GM12892 (cell line): ENCODE measurements around the gene HTRA2. TPM values are rescaled to one million over a fixed set of nuclear protein-coding genes. Genes with fewer than 3 reads are reported as not detected.
"Not testable (repeated sequence)": the region's sequence is repeated elsewhere in the genome, so short reads cannot be mapped to it uniquely, and the experiment has no call there.

ENCODE experiments used
- DNase-seq: peaks from one replicate; pipeline ENCODE4 v3.0.0; 2011; ENCODE audit not compliant: insufficient read length
- FAIRE-seq: peaks from 2 replicates; lab custom pipeline; 2011; peaks lifted over from hg19 to GRCh38; lab: Jason Lieb, UNC
- POLR2A ChIP-seq: IDR thresholded peaks from 2 replicates; pipeline ENCODE4 v1.6.1; 2011; ENCODE audit warnings: low read depth, low read length, control low read depth
- POLR2AphosphoS5 ChIP-seq: IDR thresholded peaks from 2 replicates; pipeline ENCODE4 v1.6.1; 2011; ENCODE audit warnings: low read depth, low read length, control low read depth
- TAF1 ChIP-seq: IDR thresholded peaks from 2 replicates; pipeline ENCODE4 v1.6.1; 2011; ENCODE audit warnings: low read depth, mild to moderate bottlenecking, control low read depth, low read length, borderline replicate concordance
- polyA plus RNA-seq: library from polyadenylated mRNA; unstranded; fragments of >200 nt; gene quantifications from one replicate; pipeline ENCODE4 v1.2.1, GENCODE V29; 2012; ENCODE audit warnings: missing spikeins, inconsistent platforms; ENCODE audit not compliant: missing spikeins

HTRA2 gene
- 56.6 TPM for polyA plus RNA-seq

GRCh38 chr2:74529357-74530238, at the start of gene HTRA2, which contains the start of gene AUP1:
Gene HTRA2 (plus strand): TSS chr2:74529933. CDS start chr2:74530007, 74 bp downstream.
Gene AUP1 (minus strand): TSS chr2:74529706. CDS start chr2:74529629, 77 bp downstream.
- FAIRE-seq, result peak; percentile 93
- TF ChIP-seq TAF1 (peak; percentile 95), POLR2A (peak; percentile 91), POLR2AphosphoS5 (peak; percentile 75; the same call in 1 of the 2 replicates)
- DNase-seq, result peak; percentile 99

GRCh38 chr2:74481431-74481830, 48.3 kb upstream of the HTRA2 start:
- FAIRE-seq (no peak), DNase-seq (no peak)
- TF ChIP-seq TAF1, result no peak
- TF ChIP-seq POLR2AphosphoS5, result no peak
- TF ChIP-seq POLR2A, result no peak

GRCh38 chr2:74481961-74482800, 47.6 kb upstream of the HTRA2 start:
- FAIRE-seq (peak; percentile 9), DNase-seq (peak; percentile 52)
- 0 out of 2 replicates have a peak, but pooled peaks have one; percentile 7 for TF ChIP-seq POLR2AphosphoS5
- TF ChIP-seq TAF1, result peak; percentile 15; the same call in 1 of the 2 replicates
- no peak for TF ChIP-seq POLR2A

GRCh38 chr2:74482801-74483674, 46.7 kb upstream of the HTRA2 start, which contains the start of the genes CCDC142 and TTC31:
Gene CCDC142 (minus strand): TSS chr2:74482998. CDS start chr2:74482837, 161 bp downstream.
Gene TTC31 (plus strand): TSS chr2:74483081. CDS start chr2:74483096, 15 bp downstream.
- DNase-seq (peak; percentile 91), FAIRE-seq (peak; percentile 95)
- TF ChIP-seq POLR2A, result peak; percentile 71
- TF ChIP-seq TAF1, result peak; percentile 64; the same call in 1 of the 2 replicates
- no peak; the same call in none of the 2 replicates for TF ChIP-seq POLR2AphosphoS5

- FAIRE-seq, DNase-seq: not testable (repeated sequence)
These were observed 46.0 kb upstream of the HTRA2 start for GRCh38 chr2:74483675-74484164.

GRCh38 chr2:74486141-74486540, 43.6 kb upstream of the HTRA2 start:
- DNase-seq (no peak), FAIRE-seq (no peak)
- TF ChIP-seq TAF1 (no peak), POLR2AphosphoS5 (no peak), POLR2A (no peak)

- FAIRE-seq (no peak), DNase-seq (no peak)
- TF ChIP-seq POLR2A (no peak), POLR2AphosphoS5 (no peak), TAF1 (no peak)
These were observed 40.9 kb upstream of the HTRA2 start for GRCh38 chr2:74488643-74489481.

- DNase-seq, result no peak
- FAIRE-seq, result no peak
- TF ChIP-seq POLR2AphosphoS5 (no peak), TAF1 (no peak), POLR2A (no peak)
These were observed 39.8 kb upstream of the HTRA2 start for GRCh38 chr2:74489906-74490305.

- DNase-seq (no peak), FAIRE-seq (no peak)
These were observed 37.8 kb upstream of the HTRA2 start for GRCh38 chr2:74491648-74492544.

More at GRCh38 chr2:74491648-74492544, 37.8 kb upstream of the HTRA2 start:
- TF ChIP-seq TAF1 (no peak), POLR2A (no peak), POLR2AphosphoS5 (no peak)
